Adrenal gland (tissue), 12 donors: ENCODE measurements around the gene NELFA. TPM values are rescaled to one million over a fixed set of nuclear protein-coding genes. Genes with fewer than 3 reads are reported as not detected.

Experiments used
- DNase-seq, 7 donors: peaks; one replicate each; pipeline ENCODE4 v3.0.0-alpha.2; 2019 to 2020
- H3K27ac ChIP-seq, 5 donors: fragments of 200-600 bp; sonication (generic) in 4 of 5; 1 replicate in 3 of 5; 2 replicates in 2 of 5; pipeline versions ENCODE4 v1.5.1 to v1.8.0; 2016 to 2020; ENCODE audit warnings: mild to moderate bottlenecking in 1 of 5
- H3K27me3 ChIP-seq: fragments of 200-600 bp; 2 replicates; pipeline ENCODE4 v1.8.0; 2021
- H3K36me3 ChIP-seq, 2 donors: fragments of 200-600 bp; replicated peaks in 1 of 2; 1 replicate in 1 of 2; 2 replicates in 1 of 2; pipeline versions ENCODE4 v1.5.1 to v1.8.0; 2018 to 2022
- H3K4me1 ChIP-seq, 2 donors: fragments of 200-600 bp; replicated peaks in 1 of 2; 1 replicate in 1 of 2; 2 replicates in 1 of 2; pipeline versions ENCODE4 v1.5.1 to v1.8.0; 2018 to 2021
- H3K4me3 ChIP-seq, 4 donors: fragments of 200-600 bp; sonication (generic) in 3 of 4; one replicate each; pipeline ENCODE4 v1.5.1; 2016 to 2018
- H3K9me3 ChIP-seq, 3 donors: fragments of 200-600 bp; sonication (generic) in 1 of 3; replicated peaks in 1 of 3; 1 replicate in 2 of 3; 2 replicates in 1 of 3; pipeline versions ENCODE4 v1.5.1 to v1.8.0; 2016 to 2021
- CTCF ChIP-seq, 6 experiments: fragments of 450-650 bp in 4 of 6; fragments of 200-600 bp in 2 of 6; sonication (generic) in 1 of 6; IDR thresholded peaks; 1 replicate in 5 of 6; 2 replicates in 1 of 6; pipeline versions ENCODE4 v1.5.1 to v1.8.0; 2016 to 2021; ENCODE audit warnings: antibody characterized with exemption in 6 of 6, mild to moderate bottlenecking in 2 of 6, moderate library complexity in 1 of 6
- POLR2A ChIP-seq, 2 donors: fragments of 450-650 bp; IDR thresholded peaks; one replicate each; pipeline ENCODE4 v1.6.1; 2017; ENCODE audit warnings: antibody characterized with exemption in 2 of 2, mild to moderate bottlenecking in 2 of 2, moderate library complexity in 1 of 2
- WGBS, 4 donors: extraction: QIAGEN DNeasy Blood & Tissue Kit in 2 of 4; methylation state at CpG; one replicate each; pipeline versions ENCODE4 v1.1.5 to v1.1.7; 2013 to 2017; 5-methylcytosine and 5-hydroxymethylcytosine counted together
- intact Hi-C, 2 donors: fragments of 100-400 bp; cut with DNase I; formaldehyde crosslinking; loops; one replicate each; pipeline versions ENCODE4 v1.14.1 to v1.15.0; 2022 to 2023
- polyA plus RNA-seq, 3 donors: library from polyadenylated mRNA; stranded (reverse); fragments of 200-250 nt in 2 of 3; fragments of 350-450 nt in 1 of 3; fragmentation: Illumina TruSeq in 1 of 3; extraction: RNeasy Lipid Tissue Mini Kit (QIAGEN cat#74804) in 1 of 3; gene quantifications; one replicate each; pipeline ENCODE4 v1.2.3, GENCODE V29; 2013 to 2014
- total RNA-seq, 9 donors: library from RNA; depleted of rRNA in 4 of 9; stranded (reverse); fragments of >200 nt in 4 of 9; fragments of 120-200 nt in 1 of 9; fragmentation: NEBNext Ultra II Directional in 1 of 9; extraction: Animal tissue kit (Norgen Biotek cat#: 25700) in 1 of 9; gene quantifications; one replicate each; pipeline versions ENCODE4 v1.1.0 to v1.2.4, GENCODE V29; 2013 to 2023
- donor health status: healthy with polysubstance abuse.
- donor health status: Bipolar disorder and iron deficiency.
- donor health status: DM: yes; HTN: yes; CAD: no.
- donor health status: DM: no; HTN: no; CAD: no.
- donor health status: DM: no; HTN: no; CAD: no.
- donor health status: DM: yes; HTN: yes; CAD: no.

The NELFA gene
- total and polyA plus RNA-seq, 12 donors = 8.5 to 55.2 (median 25.6) TPM

DNA sequence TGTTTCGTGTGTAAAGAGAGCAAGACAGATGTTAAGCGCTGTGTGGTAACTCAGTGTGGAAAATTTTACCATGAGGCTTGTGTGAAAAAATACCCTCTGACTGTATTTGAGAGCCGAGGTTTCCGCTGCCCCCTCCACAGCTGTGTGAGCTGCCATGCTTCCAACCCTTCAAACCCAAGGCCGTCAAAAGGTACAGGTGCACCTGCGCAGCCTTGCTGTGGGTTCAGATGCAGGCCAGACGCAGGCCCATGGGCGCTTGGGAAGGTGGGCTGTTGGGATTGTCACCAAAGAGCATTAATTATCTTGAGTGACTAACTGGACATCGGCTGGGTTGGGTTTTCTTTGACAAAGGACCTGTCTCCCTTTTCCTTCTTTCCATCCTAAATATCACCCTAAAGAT is 55.4 kb downstream of the NELFA start:
- Histone ChIP-seq H3K36me3 (peaks cover 0 to 13% of the 10 kb centered on the region in 2 donors), H3K9me3 (no peaks in the 10 kb centered on the region), H3K27ac (no peak overlapping the region), H3K4me1 (no peaks in the 10 kb centered on the region), H3K4me3 (no peak overlapping the region), H3K27me3 (no peaks in the 10 kb centered on the region)
- 96 to 97% (median 97%) methylated on average over 9 of the region's 9 CpGs for WGBS, 4 donors
- DNase-seq = no peak
- no peak for TF ChIP-seq CTCF (IDR thresholded peaks at IDR 0.05)
- TF ChIP-seq POLR2A (IDR thresholded peaks at IDR 0.05) = no peak
- intact Hi-C loops = no loop called here

DNA sequence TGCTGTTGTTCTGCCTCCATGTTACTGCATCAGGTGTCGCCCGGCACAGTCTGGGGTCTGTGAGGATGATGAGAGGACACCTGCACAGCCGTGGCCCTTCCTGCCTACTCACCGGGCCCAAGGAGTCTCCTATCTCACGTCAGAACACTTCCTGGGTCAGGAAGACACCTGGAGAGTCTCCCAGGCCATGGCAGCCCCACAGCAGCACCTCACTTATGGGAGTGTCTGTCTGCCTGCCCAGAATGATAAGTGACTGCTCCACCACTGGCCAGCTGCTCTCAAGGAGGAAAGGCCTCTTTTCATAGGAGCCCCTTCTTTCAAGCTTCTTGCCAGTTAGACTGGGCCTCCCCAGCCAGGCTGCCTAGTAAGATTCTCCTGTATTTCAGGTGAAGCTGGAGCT is 56.1 kb downstream of the NELFA start:
- no peaks in the 10 kb centered on the region for H3K9me3 ChIP-seq
- TF ChIP-seq POLR2A (IDR thresholded peaks at IDR 0.05) (no peak), CTCF (IDR thresholded peaks at IDR 0.05) (no peak)
- DNase-seq = no peak
- no peak overlapping the region for H3K4me3 ChIP-seq
- H3K27me3 ChIP-seq = no peaks in the 10 kb centered on the region
- H3K36me3 ChIP-seq = peaks cover 0 to 7% of the 10 kb centered on the region in 2 donors
- H3K4me1 ChIP-seq = no peaks in the 10 kb centered on the region
- H3K27ac ChIP-seq = no peak overlapping the region
- intact Hi-C loops = no loop called here
- 88 to 95% (median 90%) methylated on average over 5 of the region's 5 CpGs; no CpG with 5 or more reads in 1 of the 4 donors for WGBS, 4 donors

DNA sequence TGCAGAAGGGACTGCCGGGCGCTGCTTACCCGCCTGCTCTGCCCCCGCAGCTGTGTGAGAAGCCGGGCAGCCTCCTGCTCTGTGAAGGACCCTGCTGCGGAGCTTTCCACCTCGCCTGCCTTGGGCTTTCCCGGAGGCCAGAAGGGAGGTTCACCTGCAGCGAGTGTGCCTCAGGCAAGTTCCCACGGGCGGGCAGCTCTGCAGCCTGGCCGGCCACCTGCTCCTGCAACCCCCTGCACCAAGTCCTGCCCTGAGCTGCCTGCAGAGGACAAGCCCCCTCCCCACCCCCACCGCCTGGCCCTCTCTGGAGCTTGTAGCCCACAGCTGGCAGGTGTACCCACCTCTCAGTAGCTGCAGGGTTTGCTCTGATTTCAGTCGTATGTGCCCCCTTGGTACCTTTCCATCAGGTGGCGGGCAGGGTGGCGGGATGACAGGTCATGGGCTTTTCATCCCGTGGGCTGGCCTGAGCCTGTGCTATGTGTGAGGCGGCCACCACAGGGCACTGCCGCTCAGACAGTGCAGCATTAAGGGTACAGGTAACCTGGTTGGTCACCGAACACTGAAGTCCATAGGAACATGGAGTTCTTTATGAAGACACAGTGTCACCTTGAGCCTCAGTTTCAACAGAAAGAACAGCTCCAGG is 56.6 kb downstream of the NELFA start:
- H3K4me1 ChIP-seq = no peaks in the 10 kb centered on the region
- H3K27me3 ChIP-seq = no peaks in the 10 kb centered on the region
- WGBS, 4 donors = 93 to 98% (median 94%) methylated on average over 10 to 20 of the region's 20 CpGs
- H3K27ac ChIP-seq = no peak overlapping the region
- DNase-seq = no peak
- H3K4me3 ChIP-seq = no peak overlapping the region
- H3K36me3 ChIP-seq = peaks cover 0 to 7% of the 10 kb centered on the region in 2 donors
- no peaks in the 10 kb centered on the region for H3K9me3 ChIP-seq
- no peak for TF ChIP-seq POLR2A (IDR thresholded peaks at IDR 0.05)
- intact Hi-C loops = no loop called here

DNA sequence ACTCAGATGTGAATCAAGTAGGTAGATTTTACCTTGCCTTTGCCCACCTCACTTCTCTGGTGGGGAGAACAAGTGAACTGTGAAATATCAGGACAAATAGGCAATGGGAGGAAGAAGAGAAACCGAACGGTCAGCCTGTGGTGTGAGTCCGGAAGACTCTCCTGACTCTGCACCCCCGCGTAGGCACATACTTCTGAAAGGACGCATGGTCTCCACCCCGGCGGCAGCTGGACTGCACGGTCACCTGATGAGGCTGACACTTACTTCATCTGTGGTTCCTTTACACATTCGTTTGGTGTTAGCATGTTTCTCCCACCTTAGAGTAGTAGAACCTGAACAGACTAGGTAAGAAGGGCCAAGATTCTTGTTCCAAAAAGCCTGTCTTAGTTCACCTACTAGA is 58.4 kb downstream of the NELFA start:
- Histone ChIP-seq H3K27ac (no peak overlapping the region), H3K9me3 (no peaks in the 10 kb centered on the region), H3K4me1 (no peaks in the 10 kb centered on the region), H3K4me3 (no peak overlapping the region), H3K36me3 (peaks cover 0 to 4% of the 10 kb centered on the region in 2 donors), H3K27me3 (no peaks in the 10 kb centered on the region)
- intact Hi-C loops = no loop called here
- DNase-seq = no peak
- WGBS, 4 donors = 94 to 96% (median 95%) methylated on average over 10 of the region's 10 CpGs
- TF ChIP-seq CTCF (IDR thresholded peaks at IDR 0.05) (no peak), POLR2A (IDR thresholded peaks at IDR 0.05) (no peak)

DNA sequence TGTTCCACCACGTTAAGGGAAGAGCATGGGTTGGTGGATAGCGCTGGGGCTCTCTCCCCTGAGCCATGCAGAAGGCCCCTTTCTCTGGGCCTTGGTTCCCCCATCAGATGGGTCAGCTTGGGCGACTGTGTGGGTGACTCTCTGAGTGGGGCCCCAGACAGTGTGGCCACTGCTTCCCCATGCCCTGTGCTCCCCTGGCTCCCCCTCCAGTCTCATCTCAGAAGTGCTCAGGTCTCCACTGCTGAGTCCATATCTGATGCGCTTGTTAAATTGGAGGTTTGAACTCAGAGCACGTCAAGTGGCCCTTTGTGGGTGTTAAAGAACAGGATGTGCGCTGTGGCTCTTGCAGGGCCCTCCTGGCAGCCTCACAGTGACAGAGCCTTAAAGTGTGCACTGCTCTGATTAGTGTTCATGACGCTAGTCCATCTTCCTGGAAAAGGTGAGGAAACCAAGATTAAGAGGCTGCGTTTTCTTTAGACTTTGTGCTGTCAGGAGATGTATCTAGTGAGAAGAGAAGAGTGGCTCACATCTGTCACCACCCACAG is 59.8 kb downstream of the NELFA start:
- Histone ChIP-seq H3K4me1 (no peaks in the 10 kb centered on the region), H3K9me3 (no peaks in the 10 kb centered on the region), H3K36me3 (no peaks in the 10 kb centered on the region), H3K4me3 (no peak overlapping the region), H3K27ac (no peak overlapping the region), H3K27me3 (no peaks in the 10 kb centered on the region)
- TF ChIP-seq POLR2A (IDR thresholded peaks at IDR 0.05) (no peak), CTCF (IDR thresholded peaks at IDR 0.05) (no peak)
- intact Hi-C loops = no loop called here
- 93 to 98% (median 96%) methylated on average over 6 to 8 of the region's 8 CpGs for WGBS, 4 donors
- no peak for DNase-seq
